Fibroblast of villous mesenchyme (primary cell): ENCODE results near the gene ARL17A. TPM values are rescaled to one million over a fixed set of nuclear protein-coding genes. Genes with fewer than 3 reads are reported as not detected.
"Not testable (repeated sequence)": the region's sequence is repeated elsewhere in the genome, so short reads cannot be mapped to it uniquely, and the experiment has no call there.

Experiments
- DNase-seq: peaks from one replicate; pipeline ENCODE4 v3.0.0-alpha.2; 2010; ENCODE audit warnings: low read depth
- H3K4me3 ChIP-seq: 2 replicates; pipeline ENCODE4 v1.5.1; 2011; ENCODE audit warnings: low read depth, mild to moderate bottlenecking, low read length
- small RNA-seq: library from RNA; depleted of rRNA; stranded (forward); fragments of <200 nt; gene quantifications from one replicate; pipeline ENCODE3, GENCODE V24; 2012
- total RNA-seq: library from RNA; depleted of rRNA; stranded (reverse); fragments of >200 nt; gene quantifications from 2 replicates; pipeline ENCODE4 v1.2.3, GENCODE V29; 2012

Gene ARL17A
- total RNA-seq, 1 donor, result 13.0 TPM

DNA sequence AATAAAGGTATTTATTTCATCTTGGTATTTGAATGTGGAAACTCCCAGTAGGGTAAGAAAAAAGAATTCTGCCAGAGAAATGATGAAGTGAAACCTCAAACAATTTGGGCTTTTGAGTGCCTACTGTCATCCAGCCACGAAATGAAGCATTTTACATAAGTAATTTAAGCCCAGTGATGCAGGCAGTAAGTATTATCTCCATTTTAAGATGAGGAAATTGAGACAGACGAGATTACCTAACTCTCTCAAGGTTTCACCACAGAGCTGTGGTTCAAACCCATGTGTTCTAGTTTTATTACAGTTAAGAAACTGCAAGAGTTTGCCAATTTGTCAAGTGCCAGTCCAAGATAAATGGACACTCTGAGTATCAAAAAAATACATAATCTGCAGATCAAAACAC, 13.2 kb downstream of the ARL17A start:
- H3K4me3 ChIP-seq, DNase-seq: not testable (repeated sequence)

DNA sequence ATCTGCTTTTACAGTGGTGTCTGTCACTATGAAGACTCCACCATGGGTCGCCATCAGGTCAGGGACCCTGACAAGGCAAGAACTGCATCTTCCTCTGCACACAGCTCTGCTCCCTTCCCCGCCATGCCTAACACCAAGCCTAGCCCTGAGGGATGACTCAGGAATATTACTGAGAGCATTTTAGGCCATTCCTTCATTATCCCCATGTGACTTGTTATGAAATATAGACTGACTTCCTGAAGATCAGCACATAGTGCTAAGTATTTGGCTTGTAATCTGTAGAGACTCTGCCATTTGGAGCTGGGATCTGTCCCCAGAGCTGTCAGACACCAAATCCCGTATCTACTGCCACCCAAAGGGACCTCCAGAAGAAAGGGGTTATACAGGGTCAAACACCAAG, 19.4 kb downstream of the ARL17A start:
- not testable (repeated sequence) for DNase-seq, H3K4me3 ChIP-seq

DNA sequence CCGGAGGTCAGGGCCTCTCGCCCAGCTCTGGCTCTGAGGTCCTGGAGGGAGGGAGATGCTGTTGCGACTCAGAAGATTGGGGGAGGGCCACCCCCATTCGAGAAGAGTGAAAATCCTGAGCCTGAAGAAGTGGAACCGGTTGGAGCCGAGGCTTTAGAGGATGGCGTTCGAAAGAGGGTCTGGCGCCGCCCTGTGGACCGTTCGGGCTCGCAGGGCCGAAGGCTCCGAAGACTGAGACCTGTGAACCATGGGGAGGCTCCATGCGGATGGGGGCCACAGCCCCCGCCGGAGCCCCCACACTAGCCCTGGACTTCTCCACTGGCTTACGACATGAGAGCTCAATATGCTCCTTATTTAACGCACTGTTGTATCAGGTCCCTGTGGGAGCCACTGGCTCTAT, 20.3 kb downstream of the ARL17A start:
- not testable (repeated sequence) for DNase-seq, H3K4me3 ChIP-seq

DNA sequence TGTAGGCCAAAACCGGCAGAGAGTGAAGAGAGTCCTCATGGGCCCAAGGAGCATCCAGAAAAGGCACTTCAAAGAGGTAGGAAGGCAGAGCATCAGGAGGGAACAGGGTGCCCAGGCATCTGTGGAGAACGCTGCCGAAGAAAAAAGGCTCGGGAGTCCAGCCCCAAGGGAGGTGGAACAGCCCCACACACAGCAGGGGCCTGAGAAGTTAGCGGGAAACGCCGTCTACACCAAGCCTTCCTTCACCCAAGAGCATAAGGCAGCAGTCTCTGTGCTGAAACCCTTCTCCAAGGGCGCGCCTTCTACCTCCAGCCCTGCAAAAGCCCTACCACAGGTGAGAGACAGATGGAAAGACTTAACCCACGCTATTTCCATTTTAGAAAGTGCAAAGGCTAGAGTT, 30.9 kb downstream of the ARL17A start:
- DNase-seq, H3K4me3 ChIP-seq: not testable (repeated sequence)

DNA sequence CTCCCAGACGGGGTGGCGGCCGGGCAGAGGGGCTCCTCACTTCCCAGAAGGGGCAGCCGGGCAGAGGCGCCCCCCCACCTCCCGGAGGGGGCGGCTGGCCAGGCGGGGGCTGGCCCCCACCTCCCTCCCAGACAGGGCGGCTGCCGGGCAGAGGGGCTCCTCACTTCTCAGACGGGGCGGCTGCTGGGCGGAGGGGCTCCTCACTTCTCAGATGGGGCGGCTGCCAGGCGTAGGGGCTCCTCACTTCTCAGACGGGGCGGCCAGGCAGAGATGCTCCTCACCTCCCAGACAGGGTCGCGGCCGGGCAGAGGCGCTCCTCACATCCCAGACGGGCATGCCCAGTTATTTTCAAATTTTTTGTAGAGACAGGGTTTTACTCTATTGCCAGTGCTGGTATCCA, 44.8 kb downstream of the ARL17A start:
- H3K4me3 ChIP-seq, DNase-seq: not testable (repeated sequence)

DNA sequence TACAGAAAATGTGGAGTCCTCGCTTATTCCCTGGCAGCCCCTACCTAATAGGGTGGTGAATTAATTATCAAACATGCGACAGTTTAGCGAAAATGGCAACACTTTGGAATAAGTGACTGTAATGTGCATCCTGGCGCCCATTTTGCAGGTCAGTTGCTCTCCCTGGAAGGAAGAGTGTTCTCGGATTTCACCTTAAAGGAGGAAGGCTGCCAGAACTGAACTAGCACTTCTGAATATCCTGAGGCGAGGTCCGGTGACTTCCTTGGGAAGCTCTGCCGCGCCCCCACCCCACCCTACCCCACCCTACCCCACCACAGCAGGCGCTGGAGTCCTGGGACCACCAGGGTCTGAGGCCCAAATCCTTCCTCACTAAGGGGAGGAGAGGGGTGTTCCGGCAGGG, 67.3 kb downstream of the ARL17A start, which contains the start of gene LRRC37A2:
Gene LRRC37A2 (plus strand): TSS at position 301 of the 400 bp plus-strand sequence. CDS start 245 bp downstream, outside the sequence.
- DNase-seq, H3K4me3 ChIP-seq: not testable (repeated sequence)

DNA sequence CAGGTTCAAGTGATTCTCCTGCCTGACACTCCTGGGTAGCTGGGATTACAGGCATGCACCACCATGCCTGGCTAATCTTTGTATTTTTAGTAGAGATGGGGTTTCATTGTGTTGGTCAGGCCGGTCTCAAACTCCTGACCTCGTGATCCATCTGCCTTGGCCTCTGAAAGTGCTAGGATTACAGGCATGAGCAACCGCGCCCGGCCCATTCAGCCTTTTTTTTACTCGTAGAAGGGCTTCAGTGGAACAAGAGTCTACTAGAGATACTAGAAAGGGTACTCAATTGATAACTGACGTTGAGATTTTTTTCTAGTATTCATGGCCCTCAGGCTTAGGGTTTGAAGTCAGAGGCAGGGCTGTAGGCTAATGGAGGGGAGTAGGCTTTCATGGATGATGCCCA, 73.6 kb downstream of the ARL17A start:
- DNase-seq, H3K4me3 ChIP-seq: not testable (repeated sequence)

DNA sequence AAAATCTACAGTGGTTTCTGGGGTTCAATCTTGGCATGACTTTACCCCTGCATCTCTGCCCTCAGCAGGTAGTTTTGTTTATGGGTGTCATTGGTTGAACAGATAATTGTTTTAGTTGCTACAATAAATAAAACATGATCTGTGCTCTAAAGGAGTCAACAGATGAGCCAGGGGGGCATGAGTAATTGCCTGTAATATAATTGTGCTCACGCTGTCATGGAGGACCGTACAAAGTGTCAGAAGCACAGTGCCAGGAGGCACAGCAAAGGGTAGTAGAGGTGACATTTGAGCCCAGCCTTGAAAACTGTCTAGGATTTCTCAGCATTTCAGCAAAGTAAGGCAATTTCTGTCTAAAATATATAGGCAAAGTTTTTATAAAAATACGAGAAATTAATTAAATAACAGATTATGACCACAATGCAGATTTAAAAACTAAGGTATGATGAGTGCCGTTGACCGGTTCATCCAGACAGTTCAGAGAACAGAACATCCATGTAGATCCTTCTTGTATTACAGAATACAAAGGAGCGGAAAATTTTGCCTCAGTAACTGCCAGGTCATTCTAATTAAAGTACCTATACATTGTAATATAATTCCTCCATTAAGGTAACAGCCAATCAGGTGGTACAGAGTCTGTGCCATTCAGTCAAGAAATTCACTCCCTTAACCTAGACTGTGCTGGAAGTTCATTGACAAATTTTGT, 79.9 kb downstream of the ARL17A start:
- not testable (repeated sequence) for DNase-seq, H3K4me3 ChIP-seq

DNA sequence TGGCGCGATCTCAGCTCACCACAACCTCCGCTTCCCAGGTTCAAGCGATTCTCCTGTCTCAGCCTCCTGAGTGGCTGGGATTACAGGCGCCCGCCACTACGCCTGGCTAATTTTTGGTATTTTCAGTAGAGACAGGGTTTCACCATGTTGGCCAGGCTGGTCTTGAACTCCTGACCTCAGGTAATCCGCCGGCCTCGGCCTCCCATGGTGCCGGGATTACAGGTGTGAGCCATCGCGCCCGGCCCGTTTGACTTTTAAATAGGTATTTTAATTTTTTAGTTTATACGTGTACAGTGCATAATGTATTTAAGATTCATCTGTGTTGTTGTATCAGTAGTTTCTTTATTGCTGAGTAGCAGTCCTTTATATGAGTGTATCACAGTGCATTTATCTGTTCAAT, 87.5 kb downstream of the ARL17A start:
- not testable (repeated sequence) for DNase-seq, H3K4me3 ChIP-seq

DNA sequence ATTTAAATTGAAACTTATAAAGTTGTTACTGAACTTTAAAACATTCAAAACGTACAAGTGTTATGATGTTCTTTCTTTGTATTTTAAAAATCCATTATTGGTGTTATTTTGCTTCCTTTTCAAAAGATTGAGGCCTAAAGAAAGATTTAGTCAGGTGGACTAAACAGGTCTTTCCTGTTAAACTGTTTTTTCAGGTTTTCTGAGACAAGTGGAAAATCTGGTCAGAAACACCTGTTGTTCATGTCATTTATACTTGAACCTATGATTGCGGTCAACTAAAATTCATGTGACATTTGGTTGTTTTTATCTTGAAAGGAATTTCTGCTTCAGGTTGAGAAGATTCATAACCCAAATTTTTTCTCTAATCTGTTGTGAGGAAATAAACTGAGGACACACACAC, 98.2 kb downstream of the ARL17A start:
- not testable (repeated sequence) for H3K4me3 ChIP-seq, DNase-seq

DNA sequence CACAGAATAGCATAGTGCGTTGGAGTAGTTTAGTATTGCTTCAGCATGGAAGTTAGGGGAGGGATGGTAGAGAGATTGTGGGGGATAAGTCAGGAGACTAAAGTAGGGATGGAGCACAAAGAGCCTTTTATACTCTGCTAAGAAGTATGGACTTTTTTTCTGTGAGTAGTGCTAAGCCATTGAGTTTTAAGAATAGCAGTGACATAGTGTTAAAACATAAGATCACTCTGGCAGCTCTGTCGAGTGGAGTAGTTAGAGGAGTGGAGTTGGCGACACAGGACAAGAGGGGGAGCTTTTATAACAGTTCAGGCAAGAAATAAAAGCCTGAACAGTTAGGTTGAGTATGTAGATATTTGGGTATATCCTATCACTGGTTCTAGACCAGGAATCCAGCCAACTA, 100.7 kb downstream of the ARL17A start:
- not testable (repeated sequence) for H3K4me3 ChIP-seq, DNase-seq

DNA sequence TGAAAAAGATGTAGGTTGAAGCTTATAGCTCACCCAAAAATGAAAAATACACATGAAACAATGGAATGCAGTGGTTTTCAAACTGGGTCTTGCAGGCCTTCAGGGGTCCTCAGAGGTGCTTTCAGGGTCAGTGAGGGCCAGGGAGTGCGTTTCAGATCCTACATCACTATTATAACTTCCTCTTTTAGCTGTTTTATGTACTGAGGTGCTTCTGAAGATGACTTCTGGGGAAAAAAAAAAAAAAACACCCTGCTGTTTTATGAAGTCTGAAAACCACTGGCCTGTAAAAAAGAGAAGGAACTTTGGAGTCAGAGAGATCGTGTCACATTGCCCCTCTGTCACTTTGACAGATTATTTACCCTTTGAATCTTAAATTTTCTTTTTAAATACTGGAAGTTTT, 103.9 kb downstream of the ARL17A start:
- not testable (repeated sequence) for DNase-seq, H3K4me3 ChIP-seq

DNA sequence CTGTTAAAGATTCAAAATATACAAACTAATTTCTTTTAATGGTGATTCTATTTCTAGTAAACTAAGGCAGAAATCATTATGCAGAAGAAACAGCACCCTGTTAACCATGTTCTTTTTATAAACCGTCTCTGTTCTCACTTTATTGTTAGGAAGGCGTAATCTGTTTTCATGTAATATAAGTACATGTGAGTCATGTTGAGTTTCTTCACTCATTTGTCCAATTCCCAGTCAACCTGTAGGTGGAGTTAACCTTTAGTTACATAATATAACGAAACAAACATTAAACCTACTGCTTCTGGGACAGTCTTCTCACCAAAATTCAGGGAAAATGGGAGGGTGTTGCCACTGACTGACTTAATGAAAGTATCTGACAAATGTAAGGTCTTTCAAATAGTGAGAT, 105.0 kb downstream of the ARL17A start:
- H3K4me3 ChIP-seq, DNase-seq: not testable (repeated sequence)

DNA sequence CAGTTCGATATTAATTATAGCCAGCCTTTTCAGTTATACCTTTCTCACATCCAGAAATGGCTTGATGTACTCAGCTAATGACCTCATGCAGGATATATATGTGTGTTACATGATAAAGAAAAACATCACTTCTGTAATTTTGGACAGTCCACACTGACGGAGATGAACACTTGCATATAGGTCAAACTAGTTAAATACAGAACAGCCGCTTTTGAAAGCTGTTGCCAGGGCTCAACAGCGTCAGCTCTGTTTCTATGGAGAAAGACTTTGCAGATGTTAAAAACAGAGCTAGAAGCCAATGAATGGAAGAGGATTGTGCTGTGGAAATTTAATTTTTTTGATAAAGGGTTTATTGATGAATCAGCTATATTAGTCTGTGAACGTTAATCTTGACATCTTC, 111.9 kb downstream of the ARL17A start:
- not testable (repeated sequence) for H3K4me3 ChIP-seq, DNase-seq

Small RNAs within 50 kb of the gene (small RNA-seq; reads per million reads assigned to genes)
- gene RN7SL199P, result not detected

Other genes with a start within 250 kb of the ARL17A start
- 3.5 and 4.7 TPM in 2 replicates for gene ARL17B, start 217.9 kb downstream of the ARL17A start, total RNA-seq
- gene LRRC37A2, start 67.2 kb downstream of the ARL17A start, total RNA-seq, result 7.7 and 10.8 TPM in 2 replicates
- 50.3 and 83.8 TPM in 2 replicates for gene NSF, start 11.0 kb upstream of the ARL17A start, total RNA-seq
- 0.97 and 2.2 TPM in 2 replicates for gene WNT3, start 239.0 kb upstream of the ARL17A start, total RNA-seq